ENCODE measurements around the gene BIRC5.
"Not testable (repeated sequence)": the region's sequence is repeated elsewhere in the genome, so short reads cannot be mapped to it uniquely, and the experiment has no call there.

Gene BIRC5

DNA sequence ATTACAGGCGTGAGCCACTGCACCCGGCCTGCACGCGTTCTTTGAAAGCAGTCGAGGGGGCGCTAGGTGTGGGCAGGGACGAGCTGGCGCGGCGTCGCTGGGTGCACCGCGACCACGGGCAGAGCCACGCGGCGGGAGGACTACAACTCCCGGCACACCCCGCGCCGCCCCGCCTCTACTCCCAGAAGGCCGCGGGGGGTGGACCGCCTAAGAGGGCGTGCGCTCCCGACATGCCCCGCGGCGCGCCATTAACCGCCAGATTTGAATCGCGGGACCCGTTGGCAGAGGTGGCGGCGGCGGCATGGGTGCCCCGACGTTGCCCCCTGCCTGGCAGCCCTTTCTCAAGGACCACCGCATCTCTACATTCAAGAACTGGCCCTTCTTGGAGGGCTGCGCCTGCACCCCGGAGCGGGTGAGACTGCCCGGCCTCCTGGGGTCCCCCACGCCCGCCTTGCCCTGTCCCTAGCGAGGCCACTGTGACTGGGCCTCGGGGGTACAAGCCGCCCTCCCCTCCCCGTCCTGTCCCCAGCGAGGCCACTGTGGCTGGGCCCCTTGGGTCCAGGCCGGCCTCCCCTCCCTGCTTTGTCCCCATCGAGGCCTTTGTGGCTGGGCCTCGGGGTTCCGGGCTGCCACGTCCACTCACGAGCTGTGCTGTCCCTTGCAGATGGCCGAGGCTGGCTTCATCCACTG lies at the start of gene BIRC5:
BIRC5 (plus strand) TSS at position 238 of the 690 bp plus-strand sequence; CDS start at position 302, 64 bp downstream.
- DNase-seq (ENCODE audit: low read depth, low spot score) = peak; percentile 74

DNA sequence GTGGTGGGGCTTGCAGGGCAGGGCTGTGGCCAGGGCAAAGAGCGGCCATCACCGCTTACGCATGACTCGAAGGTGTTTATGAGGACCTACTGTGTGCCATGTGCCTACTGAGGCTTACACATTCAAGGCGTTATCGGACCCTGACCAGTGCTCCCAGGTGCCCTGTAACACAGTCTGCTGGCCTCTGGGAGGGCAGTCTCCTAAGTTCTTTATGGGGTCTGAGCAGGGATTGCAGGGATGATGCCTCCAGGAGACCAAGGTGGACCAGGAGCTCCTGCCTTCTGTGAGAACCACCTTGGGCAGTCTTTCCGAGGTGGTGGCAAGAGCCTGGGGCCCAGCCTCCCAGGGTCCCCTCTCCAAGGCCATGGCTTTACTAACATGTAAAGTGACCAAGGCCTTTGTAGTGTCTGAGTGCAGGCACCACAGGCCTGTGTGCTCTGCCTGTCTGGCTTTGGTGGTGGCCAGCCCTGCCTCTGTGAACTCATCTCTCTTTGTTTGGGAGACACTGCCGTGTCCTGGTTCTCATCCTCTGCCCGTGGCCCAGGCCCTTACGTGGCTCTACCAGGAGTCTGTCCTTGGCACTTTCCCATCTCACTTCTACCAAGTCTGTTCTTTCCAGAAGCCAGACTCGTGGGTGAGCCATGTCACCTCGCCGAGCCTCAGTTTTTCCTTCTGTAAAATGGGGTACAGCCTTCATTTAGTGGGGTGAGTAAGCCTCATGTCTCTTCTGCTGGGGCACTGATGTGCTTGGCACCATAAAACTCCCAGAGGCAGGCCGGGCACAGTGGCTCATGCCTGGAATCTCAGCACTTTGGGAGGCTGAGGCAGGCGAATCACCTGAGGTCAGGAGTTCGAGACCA lies 49.1 kb upstream of the BIRC5 start:
- DNase-seq (ENCODE audit: low read depth, low spot score) = no peak

DNA sequence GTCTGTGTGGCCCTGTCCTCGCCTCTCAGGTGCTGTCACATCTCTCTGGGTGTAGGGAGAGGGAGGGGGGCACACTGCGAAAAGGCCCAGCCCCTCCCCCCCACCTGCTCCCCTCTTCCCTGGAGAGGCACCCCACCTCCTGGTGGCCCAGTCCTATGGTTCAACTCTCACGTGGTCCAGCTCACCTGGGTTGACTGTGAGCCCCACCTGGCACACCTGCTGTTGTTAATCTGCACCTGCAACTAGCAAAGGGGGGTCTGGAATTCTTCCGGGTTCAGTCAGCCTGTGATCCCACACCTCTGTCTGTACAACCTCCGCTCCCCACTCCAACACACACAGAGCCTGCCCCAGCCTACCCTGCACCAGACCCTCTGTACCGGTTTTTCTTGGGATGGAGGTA lies 47.6 kb upstream of the BIRC5 start:
- DNase-seq (ENCODE audit: low read depth, low spot score) = no peak

DNA sequence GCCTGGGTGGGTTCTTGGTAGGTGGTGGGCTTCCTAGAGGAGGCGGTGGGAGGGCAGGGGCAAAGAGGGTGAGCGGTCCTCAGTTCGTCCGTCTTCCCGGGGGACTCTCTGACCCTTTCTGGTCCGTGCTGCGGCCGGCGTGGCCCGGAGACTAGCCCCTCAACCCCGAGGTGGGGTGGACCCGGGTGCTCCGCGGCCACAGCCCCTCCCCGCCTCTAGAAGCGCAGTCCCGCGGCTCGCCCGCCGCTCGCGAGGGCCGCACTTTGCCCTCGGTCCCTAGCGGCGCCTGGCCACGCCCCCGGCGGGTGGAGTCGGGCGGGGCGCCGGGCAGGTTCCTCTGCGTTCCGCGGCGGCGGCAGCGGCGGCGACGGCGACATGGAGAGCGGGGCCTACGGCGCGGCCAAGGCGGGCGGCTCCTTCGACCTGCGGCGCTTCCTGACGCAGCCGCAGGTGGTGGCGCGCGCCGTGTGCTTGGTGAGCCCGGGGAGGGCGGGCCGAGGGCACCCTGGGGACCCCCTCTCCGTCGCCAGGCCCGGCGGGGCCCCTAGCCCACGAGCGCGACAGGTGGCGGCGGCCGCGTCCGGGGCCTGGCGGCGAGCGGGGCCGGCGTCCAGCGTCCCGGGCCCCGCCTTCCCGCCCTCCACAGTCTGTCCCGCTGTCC lies 45.7 kb upstream of the BIRC5 start, which contains the start of gene SYNGR2:
SYNGR2 (plus strand) TSS at position 340 of the 661 bp plus-strand sequence; CDS start at position 376, 36 bp downstream.
- DNase-seq (ENCODE audit: low read depth, low spot score) = peak; percentile 76

DNA sequence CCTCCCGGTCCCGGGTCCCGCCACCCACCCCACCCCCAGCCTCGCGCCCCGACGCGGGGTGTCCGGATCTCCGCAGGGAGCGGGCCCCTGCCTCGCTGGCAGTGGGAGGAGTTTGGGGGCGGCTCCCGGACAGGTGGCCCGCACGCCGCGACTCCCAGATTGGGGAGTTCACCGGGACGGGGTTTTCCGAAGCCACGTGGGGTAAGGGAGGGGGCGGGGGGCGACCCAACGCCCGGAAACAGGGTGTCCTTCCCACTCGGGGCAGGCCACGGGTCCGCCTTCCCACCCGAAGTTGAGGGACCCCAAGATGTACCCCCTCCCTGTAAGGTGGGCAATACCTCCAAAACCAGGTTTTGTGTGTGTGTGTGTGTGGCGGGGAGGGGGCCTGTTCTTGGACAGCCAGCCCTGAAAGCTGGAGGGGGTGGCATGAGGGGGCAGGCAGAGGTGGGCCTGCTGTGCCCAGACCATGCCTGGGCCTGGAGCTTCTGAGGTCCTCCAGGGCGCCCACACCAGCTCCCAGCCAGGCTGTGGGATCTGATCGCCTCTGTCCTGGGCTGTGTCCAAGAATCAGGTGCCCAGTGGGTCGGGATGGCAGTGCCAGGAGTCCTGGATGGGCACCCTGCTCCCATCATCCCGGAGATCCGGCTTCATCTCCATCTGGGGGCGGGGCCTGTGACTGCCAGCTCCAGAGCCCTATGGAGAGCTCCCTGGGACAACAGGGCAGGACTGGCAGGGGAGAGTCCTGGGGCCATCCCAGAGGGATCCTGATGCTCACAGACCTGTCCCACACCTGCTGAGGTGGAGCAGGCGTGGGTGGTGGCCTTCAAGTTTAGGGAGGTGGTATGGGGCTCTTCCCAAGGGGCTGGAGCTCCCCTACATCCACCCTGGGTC lies 44.9 kb upstream of the BIRC5 start:
- peak; percentile 45 for DNase-seq (ENCODE audit: low read depth, low spot score)

DNA sequence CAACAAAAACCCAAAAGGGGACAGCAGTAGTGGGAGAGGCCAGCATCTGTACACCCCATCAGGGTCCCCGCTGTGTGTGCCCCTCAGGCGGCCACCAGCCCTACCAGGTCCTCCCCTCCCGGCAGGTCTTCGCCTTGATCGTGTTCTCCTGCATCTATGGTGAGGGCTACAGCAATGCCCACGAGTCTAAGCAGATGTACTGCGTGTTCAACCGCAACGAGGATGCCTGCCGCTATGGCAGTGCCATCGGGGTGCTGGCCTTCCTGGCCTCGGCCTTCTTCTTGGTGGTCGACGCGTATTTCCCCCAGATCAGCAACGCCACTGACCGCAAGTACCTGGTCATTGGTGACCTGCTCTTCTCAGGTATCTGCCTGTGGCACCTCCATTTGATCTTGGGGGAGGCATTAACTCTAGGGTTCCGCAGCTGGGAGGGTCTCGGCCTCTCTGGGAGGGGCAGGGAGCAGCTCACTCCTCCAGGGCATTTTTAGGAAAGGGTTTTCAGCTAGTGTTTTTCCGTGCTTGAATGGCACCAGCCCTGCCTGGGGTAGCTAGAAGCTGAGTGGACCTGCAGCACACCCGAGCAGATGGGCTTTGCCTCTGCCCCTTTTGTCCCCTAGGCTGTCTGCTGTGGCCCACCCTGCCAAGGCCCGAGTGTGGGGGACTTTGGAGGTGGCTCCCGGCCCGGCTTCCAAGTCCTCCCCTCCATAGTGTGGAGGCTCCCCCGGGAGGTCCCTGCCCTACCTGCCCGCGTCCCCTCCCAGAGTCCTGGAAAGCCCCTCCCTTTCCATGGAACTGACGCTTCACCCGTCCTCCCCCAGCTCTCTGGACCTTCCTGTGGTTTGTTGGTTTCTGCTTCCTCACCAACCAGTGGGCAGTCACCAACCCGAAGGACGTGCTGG lies 43.1 kb upstream of the BIRC5 start:
- no peak for DNase-seq (ENCODE audit: low read depth, low spot score)

DNA sequence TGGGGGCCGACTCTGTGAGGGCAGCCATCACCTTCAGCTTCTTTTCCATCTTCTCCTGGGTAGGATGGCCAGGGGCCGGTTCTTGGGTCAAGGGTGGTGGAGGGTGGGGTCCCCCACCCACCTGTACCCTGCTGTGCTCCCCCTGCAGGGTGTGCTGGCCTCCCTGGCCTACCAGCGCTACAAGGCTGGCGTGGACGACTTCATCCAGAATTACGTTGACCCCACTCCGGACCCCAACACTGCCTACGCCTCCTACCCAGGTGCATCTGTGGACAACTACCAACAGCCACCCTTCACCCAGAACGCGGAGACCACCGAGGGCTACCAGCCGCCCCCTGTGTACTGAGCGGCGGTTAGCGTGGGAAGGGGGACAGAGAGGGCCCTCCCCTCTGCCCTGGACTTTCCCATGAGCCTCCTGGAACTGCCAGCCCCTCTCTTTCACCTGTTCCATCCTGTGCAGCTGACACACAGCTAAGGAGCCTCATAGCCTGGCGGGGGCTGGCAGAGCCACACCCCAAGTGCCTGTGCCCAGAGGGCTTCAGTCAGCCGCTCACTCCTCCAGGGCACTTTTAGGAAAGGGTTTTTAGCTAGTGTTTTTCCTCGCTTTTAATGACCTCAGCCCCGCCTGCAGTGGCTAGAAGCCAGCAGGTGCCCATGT lies 42.3 kb upstream of the BIRC5 start:
- DNase-seq (ENCODE audit: low read depth, low spot score) = not testable (repeated sequence)

DNA sequence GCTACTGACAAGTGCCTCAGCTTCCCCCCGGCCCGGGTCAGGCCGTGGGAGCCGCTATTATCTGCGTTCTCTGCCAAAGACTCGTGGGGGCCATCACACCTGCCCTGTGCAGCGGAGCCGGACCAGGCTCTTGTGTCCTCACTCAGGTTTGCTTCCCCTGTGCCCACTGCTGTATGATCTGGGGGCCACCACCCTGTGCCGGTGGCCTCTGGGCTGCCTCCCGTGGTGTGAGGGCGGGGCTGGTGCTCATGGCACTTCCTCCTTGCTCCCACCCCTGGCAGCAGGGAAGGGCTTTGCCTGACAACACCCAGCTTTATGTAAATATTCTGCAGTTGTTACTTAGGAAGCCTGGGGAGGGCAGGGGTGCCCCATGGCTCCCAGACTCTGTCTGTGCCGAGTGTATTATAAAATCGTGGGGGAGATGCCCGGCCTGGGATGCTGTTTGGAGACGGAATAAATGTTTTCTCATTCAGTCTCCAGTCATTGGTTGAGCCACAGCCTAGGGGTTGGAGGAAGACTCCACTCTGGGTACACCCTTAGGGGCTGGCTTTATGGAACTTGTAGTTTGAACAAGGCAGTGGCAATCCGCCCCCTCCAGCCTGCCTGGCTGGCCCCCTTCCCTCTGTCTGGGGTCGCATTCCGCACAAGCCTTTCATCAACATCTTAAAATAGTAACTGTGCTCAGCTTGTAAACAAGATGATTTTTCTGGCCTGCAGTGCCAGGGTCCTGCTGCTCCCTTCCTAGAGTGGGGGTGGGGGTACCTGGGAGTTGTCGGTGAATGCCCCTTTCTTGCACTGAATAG lies 41.6 kb upstream of the BIRC5 start:
- no peak for DNase-seq (ENCODE audit: low read depth, low spot score)

DNA sequence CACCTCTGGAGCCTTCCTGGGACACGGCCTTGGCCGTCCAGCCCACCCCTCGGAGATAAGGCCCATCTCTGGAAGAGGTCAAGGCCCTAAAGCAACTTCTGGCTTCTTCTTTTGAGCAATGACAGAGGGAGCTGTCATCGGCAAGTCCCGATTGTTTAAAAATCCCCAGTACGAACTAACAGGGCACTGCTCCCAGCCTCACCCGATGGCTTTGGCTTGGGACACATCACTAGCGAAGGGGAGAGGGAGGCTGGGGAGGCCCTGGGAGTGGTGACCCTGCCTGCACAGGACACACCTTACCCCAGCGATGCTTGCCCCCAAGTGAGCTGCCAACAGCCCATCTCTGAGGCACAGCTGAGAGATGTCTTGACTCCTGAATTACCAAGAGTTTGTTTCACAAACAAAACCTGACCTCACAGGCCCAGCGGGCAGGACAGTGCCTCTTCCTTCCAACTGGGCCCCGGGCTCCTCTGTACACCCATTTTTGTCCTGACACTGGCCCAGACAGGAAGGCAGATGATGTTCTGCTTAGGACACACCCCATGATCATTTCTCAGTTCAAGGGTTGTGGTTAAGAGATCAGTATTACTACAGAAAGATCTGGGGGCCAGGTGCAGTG lies 40.8 kb upstream of the BIRC5 start:
- DNase-seq (ENCODE audit: low read depth, low spot score) = no peak

DNA sequence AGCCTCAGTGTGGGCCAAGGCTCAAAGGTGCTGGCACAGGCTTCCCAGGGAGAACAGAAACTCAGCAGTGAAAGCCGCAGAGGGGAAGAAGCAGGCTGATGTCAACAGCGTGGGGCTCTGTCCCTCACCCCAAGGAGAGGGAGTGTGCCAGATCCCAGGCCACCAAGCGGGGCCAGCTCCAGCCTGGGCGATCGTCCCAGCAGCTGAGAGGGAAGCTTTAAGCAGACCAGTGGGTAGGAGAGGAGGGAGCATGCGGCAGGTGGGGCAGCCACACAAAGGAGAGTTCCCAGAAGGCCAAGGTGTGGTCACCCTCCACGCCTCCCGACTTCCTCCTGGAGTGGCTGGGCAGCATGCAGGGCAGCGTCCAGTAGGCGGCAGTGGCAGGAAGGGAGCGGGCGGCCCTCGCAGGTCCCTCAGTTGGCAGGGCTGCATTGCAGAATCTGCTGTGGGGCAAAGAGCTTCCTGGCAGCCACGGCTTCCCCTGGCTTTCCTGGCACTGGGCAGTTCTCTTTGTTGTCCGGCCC lies 39.6 kb upstream of the BIRC5 start:
- no peak for DNase-seq (ENCODE audit: low read depth, low spot score)

DNA sequence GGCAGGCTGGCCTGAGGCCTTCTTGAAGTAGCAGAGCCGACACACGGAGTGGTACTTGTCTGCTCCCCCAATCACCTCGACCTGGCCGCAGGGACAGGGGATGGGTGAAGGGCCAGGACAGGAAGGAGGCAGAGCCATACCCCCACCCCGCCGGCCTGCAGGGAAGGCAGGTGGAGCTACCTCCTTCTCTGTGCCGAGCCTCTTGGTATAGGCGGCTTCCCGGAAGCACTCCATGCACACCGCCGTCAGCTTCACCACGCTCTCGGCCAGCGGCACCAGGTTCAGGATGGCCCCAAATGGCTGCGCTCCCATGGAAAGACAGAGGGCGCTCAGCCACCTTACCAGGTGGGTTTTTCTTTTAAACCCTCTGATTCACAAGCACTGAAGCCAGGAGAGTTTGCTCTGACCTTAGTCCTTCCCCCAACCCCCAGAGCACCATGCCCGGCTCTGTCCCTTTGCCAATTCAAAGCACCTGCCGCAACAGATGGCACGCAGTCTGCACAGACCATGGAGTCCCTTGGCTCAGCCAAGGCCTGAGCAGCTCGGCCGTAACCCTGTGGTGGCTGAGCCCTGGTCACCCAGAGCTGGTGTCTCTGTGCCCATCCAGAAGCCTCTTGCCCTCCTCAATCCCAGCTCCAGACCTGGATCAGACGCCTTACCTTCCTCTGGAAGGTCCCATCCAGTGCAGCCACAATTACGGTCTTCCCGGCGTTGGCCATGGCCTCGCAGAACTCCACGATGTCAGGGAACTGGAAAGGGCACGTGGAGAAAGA lies 39.0 kb upstream of the BIRC5 start:
- no peak for DNase-seq (ENCODE audit: low read depth, low spot score)

DNA sequence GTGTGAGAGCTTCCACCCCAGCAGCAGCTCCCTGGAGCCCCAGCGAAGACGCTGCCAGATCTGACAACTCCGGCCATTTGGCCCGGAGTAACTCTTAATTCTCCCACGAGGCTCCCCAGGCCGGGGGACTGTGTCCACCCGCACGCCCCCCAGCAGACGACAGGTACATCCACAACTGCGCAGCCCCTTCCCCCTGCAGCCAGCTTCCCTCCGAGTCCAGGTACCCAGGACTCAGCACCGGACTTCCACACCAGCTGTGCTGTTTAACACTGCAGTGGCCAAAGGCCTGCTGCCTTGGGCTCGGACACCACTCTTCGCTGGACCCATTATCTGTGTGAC lies 38.4 kb upstream of the BIRC5 start:
- DNase-seq (ENCODE audit: low read depth, low spot score) = no peak

DNA sequence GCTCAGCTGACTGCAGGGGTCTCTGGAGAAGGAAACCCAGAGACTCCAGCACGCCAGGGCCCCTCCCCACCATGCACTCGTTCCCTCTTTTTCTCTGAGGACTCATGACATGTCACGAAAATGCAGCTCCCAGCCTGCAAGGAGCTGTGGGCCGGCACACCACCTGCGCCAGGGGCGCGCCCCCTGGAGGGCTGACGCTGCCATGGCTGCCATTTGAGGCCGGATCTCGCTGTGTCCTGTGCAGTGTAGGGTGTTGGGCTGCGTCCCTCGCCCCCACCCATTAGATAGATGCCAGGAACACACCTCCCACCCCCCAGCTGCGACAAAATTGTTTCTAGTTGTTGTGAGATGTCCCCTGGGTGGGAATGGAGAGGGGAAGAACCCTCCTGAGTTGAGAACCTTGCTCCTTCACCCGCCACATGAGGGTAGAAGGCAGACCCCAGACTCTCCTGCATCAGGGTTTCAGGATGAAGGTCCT lies 37.5 kb upstream of the BIRC5 start:
- peak; percentile 51 for DNase-seq (ENCODE audit: low read depth, low spot score)

DNA sequence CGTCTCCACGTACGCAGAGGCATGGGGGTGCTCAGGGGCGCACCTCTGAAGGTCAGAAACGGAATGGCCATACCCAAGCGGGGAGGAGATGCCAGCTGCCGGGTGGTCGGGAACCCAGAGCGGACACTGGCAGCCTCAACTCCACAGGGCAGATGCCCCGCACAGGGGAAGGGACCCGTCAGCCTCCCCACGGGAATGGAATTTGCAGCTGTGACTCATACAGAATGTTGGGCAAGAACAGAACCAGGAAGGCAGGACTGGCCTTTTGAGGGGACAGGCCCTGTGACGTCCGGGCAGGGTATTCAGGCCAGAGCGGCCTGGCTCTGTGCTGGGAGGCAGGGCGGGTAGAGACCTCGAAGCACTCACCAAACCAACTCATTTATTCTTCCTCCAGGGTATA lies 34.7 kb upstream of the BIRC5 start:
- DNase-seq (ENCODE audit: low read depth, low spot score) = no peak

DNA sequence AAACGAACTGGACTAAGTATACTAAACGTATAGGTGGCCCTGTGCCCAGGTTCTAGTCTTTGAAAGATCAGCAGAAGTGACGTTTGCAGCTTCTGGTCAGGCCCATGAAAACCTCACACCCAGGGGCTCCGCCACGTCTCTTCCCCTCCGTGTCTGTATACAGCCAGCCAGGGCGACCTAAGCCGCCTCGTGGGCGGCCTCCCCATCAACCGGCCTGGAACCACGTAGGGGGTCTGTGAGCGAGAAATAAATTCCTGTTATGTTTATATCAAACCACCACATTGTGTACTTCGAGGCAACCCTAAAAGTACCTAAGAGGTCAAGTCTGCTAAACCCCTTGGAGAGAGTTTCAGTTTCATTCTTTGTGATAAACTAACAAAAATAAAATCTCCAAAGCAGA lies 34.0 kb upstream of the BIRC5 start:
- DNase-seq (ENCODE audit: low read depth, low spot score) = no peak

DNA sequence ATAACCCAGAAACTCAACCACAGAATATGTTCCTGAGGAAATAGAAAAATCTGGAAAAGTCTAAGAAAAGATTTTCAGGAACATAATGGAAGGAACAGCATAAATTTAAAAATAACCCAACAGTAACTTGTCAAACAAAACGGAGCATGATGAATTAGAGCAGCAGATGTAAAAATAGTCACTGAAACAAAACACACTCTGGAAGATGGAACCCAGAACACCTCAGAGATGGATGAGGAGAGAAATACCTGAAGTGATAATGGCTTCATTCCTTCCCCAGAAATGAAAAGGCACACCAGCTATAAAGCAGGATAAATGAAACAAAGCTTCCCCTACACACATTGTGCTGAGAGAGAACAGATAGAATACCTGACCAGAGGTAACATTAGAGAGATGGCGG lies 33.5 kb upstream of the BIRC5 start:
- DNase-seq (ENCODE audit: low read depth, low spot score) = no peak

DNA sequence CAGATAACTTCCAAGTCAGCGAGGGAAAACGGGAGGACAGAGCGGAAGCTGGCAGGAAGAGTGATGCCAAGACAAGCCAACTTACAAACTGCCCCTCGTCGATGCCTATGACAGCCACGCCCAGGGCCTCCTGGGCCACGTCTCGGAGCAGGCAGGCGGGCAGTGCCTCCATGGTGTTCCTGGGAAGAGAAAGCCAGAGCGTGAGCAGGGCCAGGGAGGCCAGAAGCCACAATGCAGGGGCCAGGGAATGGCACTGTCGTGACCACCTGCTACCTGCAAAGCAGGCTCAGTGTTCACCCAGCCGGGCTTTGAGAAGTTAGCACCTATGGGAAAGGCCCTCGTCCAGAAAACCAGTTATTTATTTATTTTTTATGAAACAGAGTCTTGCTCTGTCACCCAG lies 31.5 kb upstream of the BIRC5 start:
- DNase-seq (ENCODE audit: low read depth, low spot score) = no peak
